Measurements from ENCODE around the gene TIAM2.
A peak's percentile ranks its signal among the peaks of the same experiment; 100 is the strongest.

DNA sequence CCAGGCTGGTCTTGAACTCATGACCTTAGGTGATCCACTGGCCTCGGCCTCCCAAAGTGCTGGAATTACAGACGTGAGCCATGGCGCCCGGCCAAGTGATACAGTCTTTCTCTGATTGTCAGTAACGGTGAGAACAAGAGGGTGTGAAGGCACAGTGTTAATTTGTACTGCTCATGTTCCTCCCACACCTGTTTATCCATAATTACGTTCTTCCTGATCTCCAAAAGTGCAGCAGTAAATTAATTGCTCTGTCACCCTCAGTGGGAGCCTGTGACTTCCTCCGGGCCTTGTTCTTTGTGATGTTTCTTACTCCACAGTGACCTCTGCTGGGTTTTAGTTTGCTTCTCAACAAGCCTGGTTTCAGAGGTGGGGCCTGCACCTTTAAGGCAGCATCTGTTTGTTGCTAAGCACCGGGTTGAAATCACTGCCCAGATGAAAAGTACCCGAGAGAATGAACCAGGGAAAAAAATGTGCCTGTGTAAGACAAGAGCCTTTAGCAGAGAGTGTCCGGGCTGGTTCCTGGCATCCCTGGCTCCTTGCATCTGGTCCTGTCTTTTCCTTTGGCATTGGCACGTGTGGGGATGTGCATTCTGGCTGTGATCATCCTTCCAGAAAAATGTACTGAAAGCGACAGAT, 179.6 kb downstream of the TIAM2 start:
- peak; percentile 89 for TF ChIP-seq CTCF (conservative IDR thresholded peaks at IDR 0.05; ENCODE audit: low read length)
- no peak for TF ChIP-seq EZH2phosphoT487 (IDR thresholded peaks at IDR 0.05; ENCODE audit: borderline replicate concordance, low read depth, low read length)
